ENCODE data around the gene NOL3. TPM values are rescaled to one million over a fixed set of nuclear protein-coding genes. Genes with fewer than 3 reads are reported as not detected.

Gene NOL3
- total RNA-seq, 1 experiment from 2014 or later: 58.9 TPM

GRCh38 chr16:67206838-67207248, 36.5 kb downstream of the NOL3 start:
- DNase-seq (ENCODE audit: low read depth): peak; percentile 72

- peak; percentile 90 for DNase-seq (ENCODE audit: low read depth)
These were observed 37.1 kb downstream of the NOL3 start for GRCh38 chr16:67207249-67208091.

DNA sequence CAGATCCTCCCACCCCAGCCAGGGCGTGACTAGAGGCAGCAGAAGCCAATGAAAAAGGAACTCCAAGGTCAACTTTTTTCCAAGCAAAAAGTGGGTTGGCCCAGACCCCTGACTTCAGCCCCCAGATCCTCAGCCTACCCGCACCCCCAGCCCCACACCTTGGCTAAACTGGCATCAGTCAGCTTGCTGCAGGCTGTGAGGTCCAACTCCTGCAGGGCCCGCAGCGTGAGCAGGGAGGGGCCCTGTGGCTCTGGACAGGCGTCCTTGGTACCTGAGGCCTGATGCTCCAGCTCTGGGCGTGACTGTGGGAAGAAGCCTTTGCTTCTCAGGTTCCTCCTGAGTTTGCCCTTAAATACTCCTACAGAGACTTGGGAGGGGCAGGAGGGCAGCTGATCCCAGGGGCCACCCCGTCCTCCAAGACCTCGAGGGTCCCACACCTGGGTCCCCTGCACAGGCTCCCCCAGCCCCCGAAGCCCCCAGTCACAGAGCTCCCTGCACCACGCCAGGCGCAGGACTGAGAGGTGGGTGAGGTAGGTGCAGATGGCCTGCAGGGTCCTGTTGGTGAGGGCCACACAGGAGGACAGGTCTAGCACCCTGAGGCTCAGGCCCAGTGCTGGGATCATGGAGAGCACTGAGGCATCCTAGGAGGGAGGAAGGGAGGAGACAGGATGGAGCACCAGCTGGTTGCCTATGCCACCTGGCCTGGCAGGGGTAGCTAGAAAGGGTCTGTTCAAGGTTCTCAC, 38.0 kb downstream of the NOL3 start:
- no peak for DNase-seq (ENCODE audit: low read depth)

GRCh38 chr16:67209565-67209964, 39.2 kb downstream of the NOL3 start:
- no peak for DNase-seq (ENCODE audit: low read depth)

- no peak for DNase-seq (ENCODE audit: low read depth)
These were observed 40.0 kb downstream of the NOL3 start for GRCh38 chr16:67210069-67210937.

GRCh38 chr16:67211674-67212073, 41.3 kb downstream of the NOL3 start:
- DNase-seq (ENCODE audit: low read depth): no peak

GRCh38 chr16:67212766-67213165, 42.4 kb downstream of the NOL3 start:
- peak; percentile 73 for DNase-seq (ENCODE audit: low read depth)

GRCh38 chr16:67213197-67214019, 43.1 kb downstream of the NOL3 start:
- no peak for DNase-seq (ENCODE audit: low read depth)

GRCh38 chr16:67215706-67216105, 45.4 kb downstream of the NOL3 start:
- DNase-seq (ENCODE audit: low read depth): no peak

DNA sequence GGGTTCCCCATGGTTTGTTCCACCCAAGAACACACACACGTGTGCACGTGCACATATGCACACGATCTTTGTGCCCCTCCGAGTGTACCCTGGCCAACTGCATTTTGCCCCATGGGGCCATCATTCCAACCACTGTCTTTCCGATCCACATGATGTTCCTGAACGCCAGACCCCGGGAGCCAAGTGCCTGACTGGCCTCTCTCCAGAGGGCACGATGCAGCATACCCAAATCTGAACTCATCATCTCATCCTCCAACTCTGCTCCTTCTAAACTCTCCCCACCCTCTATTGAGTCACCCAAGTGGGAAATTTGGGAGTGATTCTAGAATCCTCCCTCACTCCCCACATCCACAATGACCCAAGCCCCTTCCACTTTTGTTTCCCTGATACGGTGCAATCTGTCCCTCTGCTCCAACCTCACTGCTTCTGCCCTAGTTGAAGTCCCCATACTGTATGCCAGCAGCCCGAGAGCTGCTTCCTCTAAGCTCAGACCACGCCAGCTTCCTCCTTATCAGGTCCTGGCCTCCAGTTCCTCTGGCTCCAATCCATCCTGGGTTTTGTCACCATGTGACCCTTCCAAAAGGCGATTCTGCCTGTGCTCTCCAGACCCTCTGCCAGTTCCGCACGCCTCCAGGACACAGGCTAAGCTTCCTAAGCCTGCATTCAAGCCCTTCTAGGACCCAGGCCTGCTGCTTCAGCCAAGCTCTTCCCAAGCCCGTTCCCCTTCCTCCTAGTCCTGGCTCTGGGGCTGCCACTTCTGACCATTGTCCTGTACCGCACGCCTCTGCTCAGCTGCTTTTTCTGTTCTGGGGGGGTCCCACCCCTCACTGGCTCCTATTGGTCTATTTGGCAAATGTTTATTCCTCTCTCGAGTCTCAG, 46.5 kb downstream of the NOL3 start:
- DNase-seq (ENCODE audit: low read depth): no peak

DNA sequence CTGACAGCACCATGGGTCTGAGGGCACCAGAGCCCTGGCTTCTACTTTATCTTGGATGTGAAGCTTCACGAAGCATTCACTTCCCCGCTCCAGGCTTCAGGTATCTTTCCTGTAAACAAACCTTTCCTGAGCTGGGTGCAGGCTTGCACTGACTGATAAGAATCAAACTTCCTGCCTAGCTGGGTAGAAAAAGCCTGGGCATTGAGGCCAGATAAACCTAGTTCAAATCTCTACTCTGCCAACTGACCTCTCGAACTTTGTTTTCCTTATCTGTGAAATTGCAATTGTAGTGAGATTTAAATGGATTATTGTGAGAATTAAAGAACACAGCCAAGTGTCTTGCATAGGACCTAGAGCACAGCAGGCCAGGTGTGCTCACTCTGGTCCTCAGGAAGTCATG, 53.7 kb downstream of the NOL3 start:
- no peak for DNase-seq (ENCODE audit: low read depth)

Other genes with a start within 250 kb of the NOL3 start
- gene RRAD, start 245.0 kb upstream of the NOL3 start, total RNA-seq (2014; rRNA removed; shearing (Covaris generic)): 3.2 and 9.4 TPM in 2 replicates
- 183 and 280 TPM in 2 replicates for gene CIAO2B, start 236.1 kb upstream of the NOL3 start, total RNA-seq (2014; rRNA removed; shearing (Covaris generic))
- gene CES2, start 235.0 kb upstream of the NOL3 start, total RNA-seq (2014; rRNA removed; shearing (Covaris generic)): 15.9 and 26.6 TPM in 2 replicates
- 0.44 and 1.0 TPM in 2 replicates for gene CES3, start 209.3 kb upstream of the NOL3 start, total RNA-seq (2014; rRNA removed; shearing (Covaris generic))
- not detected in 2 replicates for gene CES4A, start 181.9 kb upstream of the NOL3 start, total RNA-seq (2014; rRNA removed; shearing (Covaris generic))
- gene CBFB, start 141.4 kb upstream of the NOL3 start, total RNA-seq (2014; rRNA removed; shearing (Covaris generic)): 86.5 and 111 TPM in 2 replicates
- gene PHAF1, start 60.6 kb upstream of the NOL3 start, total RNA-seq (2014; rRNA removed; shearing (Covaris generic)): 16.0 and 18.7 TPM in 2 replicates
- 43.9 and 82.1 TPM in 2 replicates for gene B3GNT9, start 19.5 kb upstream of the NOL3 start, total RNA-seq (2014; rRNA removed; shearing (Covaris generic))
- gene TRADD, start 10.6 kb upstream of the NOL3 start, total RNA-seq (2014; rRNA removed; shearing (Covaris generic)): 33.3 and 44.0 TPM in 2 replicates
- 6.2 and 8.6 TPM in 2 replicates for gene FBXL8, start 10.6 kb upstream of the NOL3 start, total RNA-seq (2014; rRNA removed; shearing (Covaris generic))
- gene HSF4, start 5.8 kb upstream of the NOL3 start, total RNA-seq (2014; rRNA removed; shearing (Covaris generic)): 0.49 and 4.1 TPM in 2 replicates
- gene MATCAP1, start 13.4 kb downstream of the NOL3 start, total RNA-seq (2014; rRNA removed; shearing (Covaris generic)): 7.7 and 13.7 TPM in 2 replicates
- gene EXOC3L1, start 19.6 kb downstream of the NOL3 start, total RNA-seq (2014; rRNA removed; shearing (Covaris generic)): 0.54 and 1.4 TPM in 2 replicates
- 95.7 and 106 TPM in 2 replicates for gene E2F4, start 21.6 kb downstream of the NOL3 start, total RNA-seq (2014; rRNA removed; shearing (Covaris generic))
- gene ELMO3, start 28.6 kb downstream of the NOL3 start, total RNA-seq (2014; rRNA removed; shearing (Covaris generic)): 0.62 and 1.2 TPM in 2 replicates
- gene TMEM208, start 56.6 kb downstream of the NOL3 start, total RNA-seq (2014; rRNA removed; shearing (Covaris generic)): 44.2 and 44.7 TPM in 2 replicates
- gene FHOD1, start 76.9 kb downstream of the NOL3 start, total RNA-seq (2014; rRNA removed; shearing (Covaris generic)): 11.8 and 26.0 TPM in 2 replicates
- 0.62 and 1.3 TPM in 2 replicates for gene SLC9A5, start 78.4 kb downstream of the NOL3 start, total RNA-seq (2014; rRNA removed; shearing (Covaris generic))
- 2.2 and 2.5 TPM in 2 replicates for gene PLEKHG4, start 109.0 kb downstream of the NOL3 start, total RNA-seq (2014; rRNA removed; shearing (Covaris generic))
- 0.84 and 1.6 TPM in 2 replicates for gene KCTD19, start 156.2 kb downstream of the NOL3 start, total RNA-seq (2014; rRNA removed; shearing (Covaris generic))
- gene LRRC36, start 156.3 kb downstream of the NOL3 start, total RNA-seq (2014; rRNA removed; shearing (Covaris generic)): 0.34 and 0.99 TPM in 2 replicates
- 0.47 and 0.69 TPM in 2 replicates for gene TPPP3, start 223.0 kb downstream of the NOL3 start, total RNA-seq (2014; rRNA removed; shearing (Covaris generic))
- 2.0 and 2.3 TPM in 2 replicates for gene ZDHHC1, start 245.9 kb downstream of the NOL3 start, total RNA-seq (2014; rRNA removed; shearing (Covaris generic))